ENCODE measurements around the gene TSBP1.
"Not testable (repeated sequence)": the region's sequence is repeated elsewhere in the genome, so short reads cannot be mapped to it uniquely, and the experiment has no call there.

The TSBP1 gene

GRCh38 chr6:32393665-32394420 lies 22.1 kb upstream of the TSBP1 start:
- no peak for DNase-seq (ENCODE audit: low spot score in 2 of 2)
- in situ Hi-C loops (cut with MboI; ENCODE audit: low sequenced_read_pairs): no loop called here

GRCh38 chr6:32391505-32391904 lies 19.8 kb upstream of the TSBP1 start:
- Histone ChIP-seq H3K4me3 (no peak overlapping the region), H3K36me3 (replicated peaks) (no peaks in the 10 kb centered on the region), H3K27me3 (ENCODE audit: low read depth) (peaks cover 7% of the 10 kb centered on the region; the same call in 1 of the 2 replicates), H3K9me3 (no peaks in the 10 kb centered on the region), H3K4me1 (no peaks in the 10 kb centered on the region; the same call in 1 of the 2 replicates)
- DNase-seq (ENCODE audit: low spot score in 2 of 2): no peak
- in situ Hi-C loops (cut with MboI; ENCODE audit: low sequenced_read_pairs): no loop called here

More at GRCh38 chr6:32393665-32394420, 22.1 kb upstream of the TSBP1 start:
- Histone ChIP-seq H3K27me3 (ENCODE audit: low read depth) (0 out of 2 replicates have a peak, but pooled peaks cover 2% of the 10 kb centered on the region), H3K36me3 (replicated peaks) (no peaks in the 10 kb centered on the region), H3K4me1 (no peaks in the 10 kb centered on the region), H3K4me3 (no peak overlapping the region), H3K9me3 (no peaks in the 10 kb centered on the region)

GRCh38 chr6:32387589-32388340 lies 16.1 kb upstream of the TSBP1 start:
- in situ Hi-C loops (cut with MboI; ENCODE audit: low sequenced_read_pairs): no loop called here

GRCh38 chr6:32386040-32386439 lies 14.3 kb upstream of the TSBP1 start:
- H3K4me1 ChIP-seq: no peaks in the 10 kb centered on the region; the same call in 1 of the 2 replicates
- no peak overlapping the region for H3K4me3 ChIP-seq
- peaks cover 7% of the 10 kb centered on the region; the same call in 1 of the 2 replicates for H3K27me3 ChIP-seq (ENCODE audit: low read depth)
- in situ Hi-C loops (cut with MboI; ENCODE audit: low sequenced_read_pairs): no loop called here
- H3K9me3 ChIP-seq: no peaks in the 10 kb centered on the region
- DNase-seq (ENCODE audit: low spot score in 2 of 2): no peak
- no peaks in the 10 kb centered on the region for H3K36me3 ChIP-seq (replicated peaks)

More at GRCh38 chr6:32387589-32388340, 16.1 kb upstream of the TSBP1 start:
- no peak overlapping the region for H3K4me3 ChIP-seq
- H3K4me1 ChIP-seq: no peaks in the 10 kb centered on the region; the same call in 1 of the 2 replicates
- H3K9me3 ChIP-seq: no peaks in the 10 kb centered on the region
- H3K36me3 ChIP-seq (replicated peaks): no peaks in the 10 kb centered on the region
- DNase-seq (ENCODE audit: low spot score in 2 of 2): no peak
- peaks cover 7% of the 10 kb centered on the region; the same call in 1 of the 2 replicates for H3K27me3 ChIP-seq (ENCODE audit: low read depth)

GRCh38 chr6:32382757-32383420 lies 11.2 kb upstream of the TSBP1 start:
- H3K4me1 ChIP-seq: no peaks in the 10 kb centered on the region
- no peaks in the 10 kb centered on the region for H3K36me3 ChIP-seq (replicated peaks)
- no peaks in the 10 kb centered on the region for H3K27me3 ChIP-seq (ENCODE audit: low read depth)
- H3K4me3 ChIP-seq: no peak overlapping the region
- in situ Hi-C loops (cut with MboI; ENCODE audit: low sequenced_read_pairs): no loop called here
- no peaks in the 10 kb centered on the region for H3K9me3 ChIP-seq
- no peak for DNase-seq (ENCODE audit: low spot score in 2 of 2)

GRCh38 chr6:32379545-32379944 lies 7.8 kb upstream of the TSBP1 start:
- Histone ChIP-seq H3K4me3 (no peak overlapping the region), H3K36me3 (replicated peaks) (no peaks in the 10 kb centered on the region), H3K9me3 (no peaks in the 10 kb centered on the region), H3K4me1 (no peaks in the 10 kb centered on the region), H3K27me3 (ENCODE audit: low read depth) (no peaks in the 10 kb centered on the region)
- in situ Hi-C loops (cut with MboI; ENCODE audit: low sequenced_read_pairs): no loop called here
- no peak for DNase-seq (ENCODE audit: low spot score in 2 of 2)

GRCh38 chr6:32375739-32376529 lies 4.2 kb upstream of the TSBP1 start:
- Histone ChIP-seq H3K27me3 (ENCODE audit: low read depth) (0 out of 2 replicates have a peak, but pooled peaks cover 5% of the 10 kb centered on the region), H3K4me3 (no peak overlapping the region), H3K4me1 (no peaks in the 10 kb centered on the region), H3K9me3 (no peaks in the 10 kb centered on the region), H3K36me3 (replicated peaks) (no peaks in the 10 kb centered on the region)
- no peak for DNase-seq (ENCODE audit: low spot score in 2 of 2)
- in situ Hi-C loops (cut with MboI; ENCODE audit: low sequenced_read_pairs): no loop called here

- no peaks in the 10 kb centered on the region for H3K9me3 ChIP-seq
- no peaks in the 10 kb centered on the region for H3K36me3 ChIP-seq (replicated peaks)
- no peak overlapping the region for H3K4me3 ChIP-seq
- in situ Hi-C loops (cut with MboI; ENCODE audit: low sequenced_read_pairs): no loop called here
- H3K27me3 ChIP-seq (ENCODE audit: low read depth): peaks cover 7% of the 10 kb centered on the region; the same call in 1 of the 2 replicates
- H3K4me1 ChIP-seq: no peaks in the 10 kb centered on the region
- DNase-seq (ENCODE audit: low spot score in 2 of 2): no peak
Measured at GRCh38 chr6:32371229-32371628, 474 bp downstream of the TSBP1 start.

GRCh38 chr6:32370505-32370904 lies 1.2 kb downstream of the TSBP1 start:
- no peaks in the 10 kb centered on the region for H3K9me3 ChIP-seq
- in situ Hi-C loops (cut with MboI; ENCODE audit: low sequenced_read_pairs): no loop called here
- H3K27me3 ChIP-seq (ENCODE audit: low read depth): peaks cover 10% of the 10 kb centered on the region; the same call in 1 of the 2 replicates
- DNase-seq (ENCODE audit: low spot score in 2 of 2): no peak
- H3K36me3 ChIP-seq (replicated peaks): no peaks in the 10 kb centered on the region
- no peak overlapping the region for H3K4me3 ChIP-seq
- H3K4me1 ChIP-seq: no peaks in the 10 kb centered on the region

GRCh38 chr6:32369660-32370059 lies 2.0 kb downstream of the TSBP1 start:
- H3K9me3 ChIP-seq: no peaks in the 10 kb centered on the region
- no peak for DNase-seq (ENCODE audit: low spot score in 2 of 2)
- H3K36me3 ChIP-seq (replicated peaks): no peaks in the 10 kb centered on the region
- no peak overlapping the region for H3K4me3 ChIP-seq
- in situ Hi-C loops (cut with MboI; ENCODE audit: low sequenced_read_pairs): no loop called here
- H3K4me1 ChIP-seq: no peaks in the 10 kb centered on the region
- peaks cover 11% of the 10 kb centered on the region; the same call in 1 of the 2 replicates for H3K27me3 ChIP-seq (ENCODE audit: low read depth)

- Histone ChIP-seq H3K27me3 (ENCODE audit: low read depth) (peaks cover 11% of the 10 kb centered on the region; the same call in 1 of the 2 replicates), H3K4me1 (no peaks in the 10 kb centered on the region), H3K4me3 (no peak overlapping the region), H3K9me3 (no peaks in the 10 kb centered on the region), H3K36me3 (replicated peaks) (no peaks in the 10 kb centered on the region)
- no peak for DNase-seq (ENCODE audit: low spot score in 2 of 2)
- in situ Hi-C loops (cut with MboI; ENCODE audit: low sequenced_read_pairs): no loop called here
Measured at GRCh38 chr6:32367644-32368043, 4.1 kb downstream of the TSBP1 start.

GRCh38 chr6:32359225-32359624 lies 12.5 kb downstream of the TSBP1 start:
- in situ Hi-C loops (cut with MboI; ENCODE audit: low sequenced_read_pairs); H3K4me3 ChIP-seq; H3K9me3 ChIP-seq; DNase-seq (ENCODE audit: low spot score in 2 of 2); H3K36me3 ChIP-seq (replicated peaks); H3K4me1 ChIP-seq; H3K27me3 ChIP-seq (ENCODE audit: low read depth): not testable (repeated sequence)

GRCh38 chr6:32358548-32358947 lies 13.2 kb downstream of the TSBP1 start:
- H3K9me3 ChIP-seq; DNase-seq (ENCODE audit: low spot score in 2 of 2); H3K4me3 ChIP-seq; in situ Hi-C loops (cut with MboI; ENCODE audit: low sequenced_read_pairs); H3K27me3 ChIP-seq (ENCODE audit: low read depth); H3K4me1 ChIP-seq; H3K36me3 ChIP-seq (replicated peaks): not testable (repeated sequence)

All from HAP-1 (cell line).